SKM-1 treated with dmso at 0.1 percent for 144 hours (cell line): Measurements from ENCODE around the gene NUP153.
"Not testable (repeated sequence)": the region's sequence is repeated elsewhere in the genome, so short reads cannot be mapped to it uniquely, and the experiment has no call there.

ENCODE experiments used
- DNase-seq: peaks from one replicate; lab custom pipeline; 2025; ENCODE audit not compliant: unreplicated experiment; lab: John Stamatoyannopoulos, UW

NUP153 gene

DNA sequence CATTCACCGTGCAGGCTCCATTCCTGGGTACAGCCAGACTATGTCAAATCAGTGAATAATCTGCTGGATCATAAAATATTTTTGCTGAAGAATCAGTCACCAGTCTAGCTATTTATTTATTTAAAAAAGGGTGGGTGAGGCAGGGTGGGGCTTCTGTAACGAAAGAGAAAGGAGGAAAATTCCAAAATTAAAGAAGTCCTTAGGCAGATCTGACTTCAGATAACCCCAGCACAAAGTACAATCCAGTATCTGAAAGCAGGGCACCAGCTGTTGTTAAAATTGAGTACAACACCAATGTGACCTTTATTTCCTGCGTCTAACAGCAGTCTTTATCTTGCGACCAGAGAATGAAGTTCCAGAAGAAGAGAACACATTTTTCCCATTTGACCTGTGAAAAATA, 90.9 kb downstream of the NUP153 start:
- DNase-seq, result no peak

DNA sequence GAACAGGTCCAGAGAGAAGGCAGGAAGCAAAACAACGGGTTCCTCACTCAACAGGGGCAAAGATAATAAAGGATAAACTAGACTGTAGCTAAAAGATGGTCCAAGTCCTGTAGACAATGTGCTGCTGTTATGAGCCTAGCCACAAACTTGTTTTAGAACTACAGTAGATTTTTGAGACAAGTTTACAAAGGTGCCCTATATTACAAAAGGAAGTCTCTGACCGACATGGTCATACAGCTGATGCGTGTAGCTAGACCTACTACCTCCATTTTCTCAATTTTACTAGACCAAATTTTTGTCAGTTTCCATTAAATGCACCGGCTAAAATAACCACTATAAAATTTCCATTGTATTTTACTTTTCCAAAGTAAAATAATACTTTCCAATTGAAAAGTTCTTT, 94.7 kb downstream of the NUP153 start:
- no peak for DNase-seq

DNA sequence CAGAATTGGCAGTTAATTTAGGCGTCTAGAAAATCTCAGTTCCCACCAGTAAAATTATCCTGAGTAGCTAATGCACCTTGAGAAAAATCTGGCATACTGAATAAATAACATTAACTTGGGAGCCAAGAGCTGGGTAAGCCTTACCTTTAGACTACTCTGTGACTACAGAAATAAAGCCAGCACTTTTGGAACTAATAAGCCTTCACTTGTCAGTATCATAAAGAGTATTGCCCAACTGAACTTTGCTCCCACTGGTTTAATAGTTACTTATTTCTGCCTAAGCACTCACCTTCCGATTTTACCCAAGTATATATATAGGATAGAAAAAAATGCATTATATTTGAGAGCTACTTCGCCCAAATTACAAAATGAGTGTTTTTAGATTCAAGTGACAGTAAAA, 95.9 kb downstream of the NUP153 start:
- no peak for DNase-seq

DNA sequence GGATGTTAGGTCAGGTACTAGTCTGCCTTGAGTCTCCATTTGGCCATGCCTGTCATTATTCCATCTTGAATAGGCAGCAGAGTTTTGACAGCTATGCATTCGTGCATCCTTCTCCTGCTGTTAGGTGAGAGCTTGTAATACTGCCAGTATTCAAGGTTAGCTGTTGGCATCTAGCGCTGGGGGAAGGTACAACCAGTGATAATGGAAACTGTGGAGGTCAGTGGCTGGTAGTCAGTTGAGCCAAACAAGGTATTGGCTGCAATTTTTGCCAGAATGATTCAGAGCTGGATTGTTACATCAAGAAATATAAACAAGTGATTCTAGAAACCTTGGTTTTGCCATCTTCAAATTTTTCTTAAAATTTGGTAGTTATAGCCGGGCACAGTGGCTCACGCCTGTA, 100.1 kb downstream of the NUP153 start:
- no peak for DNase-seq

GRCh38 chr6:17602888-17603287, 103.8 kb downstream of the NUP153 start:
- DNase-seq, result no peak

DNA sequence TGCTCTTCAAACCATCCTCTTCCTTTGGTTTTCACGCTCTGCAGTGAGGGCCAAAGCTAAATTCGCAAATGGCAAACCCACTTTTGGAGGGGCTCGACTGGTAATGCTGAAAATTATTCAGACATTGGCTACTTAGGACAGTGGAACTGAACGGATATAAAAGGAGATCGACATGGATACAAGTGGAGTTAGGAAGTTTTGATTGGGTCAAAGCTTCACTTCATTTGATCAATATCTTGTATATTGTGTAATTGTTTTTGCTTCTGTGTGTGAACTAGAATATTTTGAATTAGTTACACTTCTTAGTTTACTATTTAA, 105.4 kb downstream of the NUP153 start:
- no peak for DNase-seq

- no peak for DNase-seq
Measured at GRCh38 chr6:17600527-17601385, 106.0 kb downstream of the NUP153 start.

DNA sequence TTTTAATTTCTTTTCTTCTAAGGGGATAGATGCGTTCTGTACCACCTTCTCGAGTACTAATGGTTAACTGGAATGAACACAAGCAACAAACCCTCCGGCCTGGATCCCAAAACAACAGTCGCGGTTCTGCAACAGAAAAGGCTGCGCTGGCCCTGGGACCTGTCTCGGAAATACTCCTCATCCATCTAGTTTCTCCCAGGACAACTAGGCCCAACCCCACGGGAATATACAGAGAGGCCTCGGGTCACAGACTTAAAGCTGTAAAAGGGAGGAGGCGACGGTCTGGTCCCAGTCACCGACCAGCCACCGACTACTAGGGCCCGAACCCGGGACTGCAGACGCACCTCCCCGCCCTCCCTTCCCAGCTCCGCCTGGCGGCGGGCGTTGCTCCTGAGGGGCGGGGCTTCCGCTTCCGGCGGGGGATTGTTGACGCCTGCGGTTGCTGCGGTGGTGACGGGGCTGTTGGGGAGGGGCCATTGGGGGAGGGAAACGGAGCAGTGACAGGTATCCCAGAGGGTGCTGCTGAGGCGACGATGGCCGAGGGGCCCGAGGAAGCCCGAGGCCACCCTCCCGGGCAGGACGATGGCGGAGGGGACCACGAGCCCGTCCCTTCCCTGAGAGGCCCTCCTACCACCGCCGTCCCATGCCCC, 106.7 kb downstream of the NUP153 start, which contains the start of gene FAM8A1:
Gene FAM8A1 (plus strand): TSS at position 426 of the 650 bp plus-strand sequence. CDS start 108 bp downstream, at position 534.
- peak; percentile 79 for DNase-seq

GRCh38 chr6:17596085-17596484, 110.6 kb downstream of the NUP153 start:
- no peak for DNase-seq

DNA sequence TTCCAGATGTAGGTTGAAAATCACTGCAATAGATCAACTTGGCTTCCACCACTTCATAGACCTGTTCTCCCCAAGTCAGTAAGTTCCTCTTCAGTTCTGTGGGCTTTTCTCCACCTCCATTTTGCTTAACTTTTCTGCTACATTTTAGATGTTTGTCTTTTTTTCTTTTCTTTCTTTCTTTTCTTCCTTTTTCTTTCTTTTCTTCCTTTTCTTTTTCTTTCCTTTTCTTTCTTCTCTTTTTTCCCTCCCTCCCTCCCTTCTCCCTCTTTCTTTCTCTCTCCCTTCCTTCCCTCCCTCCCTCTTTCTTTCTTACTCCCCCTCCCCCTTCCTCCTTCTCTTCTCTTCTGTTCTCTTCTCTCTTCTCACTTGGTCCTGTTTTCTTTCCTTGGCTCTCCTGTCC, 113.5 kb downstream of the NUP153 start:
- no peak for DNase-seq

DNA sequence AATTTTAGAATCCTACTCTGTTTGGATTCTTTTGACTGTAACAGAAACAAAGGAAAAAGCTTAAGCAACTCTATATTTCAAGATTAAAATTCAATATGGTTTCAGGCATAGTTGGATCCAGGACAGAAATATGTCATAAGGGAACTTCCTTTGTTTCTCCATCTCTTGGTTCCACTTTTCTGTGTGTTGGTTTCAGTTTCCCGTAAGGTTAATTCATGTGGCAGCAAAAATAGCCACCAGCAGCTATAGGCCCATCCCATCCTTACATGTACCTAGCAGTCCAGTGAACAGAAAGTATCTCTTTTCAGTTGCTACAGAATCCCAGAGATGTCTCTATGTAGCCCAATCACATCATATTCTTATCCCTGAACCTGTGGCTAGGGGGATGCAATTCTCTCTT, 115.4 kb downstream of the NUP153 start:
- peak; percentile 58 for DNase-seq

DNA sequence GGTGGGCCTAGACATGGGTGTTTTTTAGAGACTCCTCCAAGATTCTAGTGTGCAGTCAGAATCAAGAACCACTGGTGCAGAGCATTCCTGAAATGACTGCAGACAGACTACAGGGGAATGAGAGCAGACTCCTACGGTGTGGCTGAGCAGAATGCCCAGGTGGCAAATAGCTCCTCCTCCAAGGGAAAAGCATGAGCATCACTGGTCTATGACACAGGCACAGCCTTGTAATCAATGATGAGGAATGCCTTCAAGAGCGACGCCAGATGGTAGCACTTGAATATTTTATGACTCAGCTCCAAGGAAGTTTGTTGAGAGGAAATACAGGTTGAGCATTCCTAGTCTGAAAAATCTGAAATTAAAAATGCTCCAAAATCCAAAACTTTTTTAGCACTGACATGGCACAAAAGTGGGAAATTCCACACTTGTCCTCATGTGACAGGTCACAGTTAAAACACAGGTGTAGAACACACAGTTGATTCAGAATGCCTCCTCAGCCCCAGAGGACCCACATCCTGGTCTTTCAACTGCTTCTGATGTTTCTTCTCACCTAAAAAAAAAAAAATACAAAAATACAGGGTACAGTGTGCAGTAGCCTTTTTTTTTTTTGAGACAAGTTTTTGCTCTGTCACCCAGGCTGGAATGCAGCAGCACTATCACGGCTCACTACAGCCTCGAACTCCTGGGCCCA, 117.2 kb downstream of the NUP153 start:
- DNase-seq, result no peak

GRCh38 chr6:17588011-17588410, 118.7 kb downstream of the NUP153 start:
- no peak for DNase-seq

GRCh38 chr6:17586623-17587022, 120.1 kb downstream of the NUP153 start:
- not testable (repeated sequence) for DNase-seq

DNA sequence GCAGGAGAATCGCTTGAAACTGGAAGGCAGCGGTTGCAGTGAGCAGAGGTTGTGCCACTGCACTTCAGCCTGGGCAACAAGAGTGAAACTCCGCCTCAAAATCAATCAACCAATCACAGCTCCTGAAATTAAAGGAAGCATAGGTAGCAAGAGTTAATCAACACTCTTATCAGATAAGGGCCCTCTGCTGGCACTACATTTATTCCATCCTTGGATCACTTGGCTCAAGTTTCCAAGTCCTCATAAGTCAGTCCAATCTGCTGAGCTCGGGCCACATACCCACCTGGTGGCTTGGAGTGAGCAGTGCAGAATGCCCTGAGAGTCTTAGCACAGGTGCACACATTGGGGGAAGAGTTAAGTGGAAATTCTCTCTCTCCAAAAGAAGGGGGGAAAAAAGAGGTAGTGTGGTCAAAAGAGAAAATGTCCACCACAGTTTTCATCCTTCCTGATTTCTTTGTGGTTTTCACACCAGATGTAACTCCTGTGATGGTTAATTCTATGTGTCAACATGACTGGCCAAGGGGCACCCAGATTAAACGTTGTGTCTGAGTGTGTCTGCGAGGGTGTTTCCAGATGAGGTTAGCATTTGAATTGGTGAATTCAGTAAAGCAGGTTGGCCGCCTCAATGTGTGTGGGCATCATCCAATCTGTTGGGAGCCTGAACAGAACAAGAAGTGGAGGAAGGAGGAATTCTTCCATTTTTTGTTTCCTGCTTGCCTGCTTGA, 120.8 kb downstream of the NUP153 start:
- peak; percentile 68 for DNase-seq

DNA sequence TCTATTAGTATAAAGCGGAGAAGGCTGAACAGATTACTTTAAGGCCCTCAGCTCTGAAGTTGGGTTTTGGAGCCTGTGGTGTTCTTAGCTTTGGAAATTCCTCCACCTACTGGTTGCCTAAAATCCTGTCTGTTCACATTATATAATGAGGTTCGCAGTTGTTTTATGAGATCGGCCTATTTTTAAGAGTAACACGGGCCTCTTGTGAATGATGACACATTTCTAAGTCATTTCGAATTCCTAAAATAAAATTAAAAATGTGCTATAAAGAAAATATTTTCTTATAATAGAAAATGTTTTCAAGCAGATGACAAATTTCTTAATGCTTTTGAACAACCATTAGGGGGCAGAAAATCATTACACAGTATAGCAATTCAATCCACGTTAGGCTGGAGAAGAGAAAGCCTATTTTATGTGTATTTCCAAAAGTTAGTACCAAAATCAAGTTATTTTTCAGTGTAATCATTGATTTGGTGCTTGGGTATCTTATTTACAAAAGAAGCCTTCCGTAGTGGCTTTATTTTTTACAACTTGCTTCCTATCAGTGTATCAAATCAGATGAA, 122.4 kb downstream of the NUP153 start:
- DNase-seq, result peak; percentile 54

DNA sequence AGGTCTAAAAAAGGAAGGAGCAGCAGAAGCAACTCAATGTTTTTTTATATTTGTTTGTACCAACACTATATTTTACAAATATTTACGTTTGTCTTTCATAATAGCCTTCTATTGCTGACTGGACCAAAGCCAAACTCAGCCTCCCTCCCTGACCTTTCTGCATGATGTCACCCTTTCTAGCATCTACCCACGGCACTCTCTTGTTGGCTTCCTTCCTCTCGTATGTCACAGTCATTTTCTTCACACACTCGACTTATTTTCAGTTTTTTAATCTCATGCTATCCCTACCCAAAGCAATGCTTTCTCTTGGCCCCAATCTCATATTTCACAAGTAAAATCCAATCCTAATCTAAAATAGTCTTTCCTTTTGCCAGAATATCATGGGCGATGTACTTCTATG, 122.9 kb downstream of the NUP153 start:
- DNase-seq, result no peak

DNA sequence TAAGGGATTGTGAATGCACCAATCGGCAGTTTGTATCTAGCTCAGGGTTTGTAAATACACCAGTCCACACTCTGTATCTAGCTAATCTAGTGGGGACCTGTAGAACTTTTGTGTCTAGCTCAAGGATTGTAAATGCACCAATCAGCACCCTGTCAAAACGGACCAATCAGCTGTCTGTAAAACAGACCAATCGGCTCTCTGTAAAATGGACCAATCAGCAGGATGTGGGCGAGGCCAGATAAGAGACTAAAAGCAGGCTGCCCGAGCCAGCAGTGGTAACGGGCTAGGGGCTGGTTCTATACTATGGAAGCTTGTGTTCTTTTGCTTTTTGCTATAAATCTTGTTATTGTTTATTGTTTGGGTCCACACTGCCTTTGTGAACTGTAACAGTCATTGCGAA, 125.4 kb downstream of the NUP153 start:
- DNase-seq, result not testable (repeated sequence)

DNA sequence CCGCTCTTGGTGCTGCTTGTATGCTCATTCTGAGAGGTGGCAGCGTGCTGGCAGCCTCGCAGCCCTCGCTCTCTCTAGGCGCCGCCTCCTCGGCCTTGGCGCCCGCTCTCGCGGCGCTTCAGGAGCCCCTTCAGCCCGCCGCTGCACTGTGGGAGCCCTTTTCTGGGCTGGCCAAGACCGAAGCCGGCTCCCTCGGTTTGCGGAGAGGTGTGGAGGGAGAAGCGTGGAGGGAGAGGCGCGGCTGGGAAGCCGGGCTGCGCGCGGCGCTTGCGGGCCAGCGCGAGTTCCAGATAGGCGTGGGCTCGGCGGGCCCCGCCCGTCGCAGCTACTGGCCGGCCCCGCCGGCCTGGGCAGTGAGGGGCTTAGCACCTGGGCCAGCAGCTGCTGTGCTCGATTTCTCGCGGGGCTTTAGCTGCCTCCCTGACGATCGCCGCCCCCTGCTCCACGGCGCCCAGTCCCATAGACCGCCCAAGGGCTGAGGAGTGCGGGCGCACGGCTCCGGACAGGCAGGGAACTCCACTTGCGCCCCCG, 126.1 kb downstream of the NUP153 start:
- peak; percentile 37 for DNase-seq

DNA sequence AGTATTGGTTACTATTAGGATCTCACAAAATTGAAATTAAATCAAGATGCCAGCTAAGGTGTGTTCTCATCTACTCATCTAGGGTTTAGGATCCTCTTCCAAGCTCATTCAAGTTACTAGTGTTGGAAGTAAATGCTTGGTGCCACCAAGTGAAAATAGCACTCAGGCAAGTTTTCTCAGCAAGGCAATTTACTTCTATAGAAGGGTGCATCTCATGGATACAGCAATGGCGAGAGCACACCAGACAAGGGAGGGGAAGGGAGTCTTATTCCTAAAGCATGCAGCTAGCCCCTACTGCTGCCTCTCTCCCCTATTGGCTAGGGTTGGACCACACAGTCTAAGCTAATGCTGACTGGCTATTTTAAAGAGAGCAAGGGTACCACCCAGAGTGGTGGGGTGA, 129.7 kb downstream of the NUP153 start:
- no peak for DNase-seq
